ENCODE measurements around the gene HERC5.

- TF ChIP-seq EZH2 (IDR thresholded peaks at IDR 0.05; ENCODE audit: low read depth) (no peak), CTCF (conservative IDR thresholded peaks at IDR 0.05) (no peak)
Measured at GRCh38 chr4:88535090-88535755, 78.3 kb downstream of the HERC5 start.
